Thyroid gland (tissue), 4 donors: ENCODE results near the gene CROCC2.

Source experiments
- CTCF ChIP-seq, 6 experiments: fragments of 200-600 bp in 3 of 6; fragments of 450-650 bp in 3 of 6; sonication (generic) in 3 of 6; IDR thresholded peaks; one replicate each; pipeline ENCODE4 v1.5.1; 2016 to 2019; ENCODE audit warnings: antibody characterized with exemption in 6 of 6, mild to moderate bottlenecking in 2 of 6, inconsistent platforms in 1 of 6, moderate library complexity in 1 of 6
- POLR2A ChIP-seq, 2 donors: fragments of 450-650 bp; IDR thresholded peaks; one replicate each; pipeline ENCODE4 v1.6.1; 2017; ENCODE audit warnings: antibody characterized with exemption in 2 of 2, mild to moderate bottlenecking in 2 of 2, moderate library complexity in 1 of 2

- TF ChIP-seq CTCF (IDR thresholded peaks at IDR 0.05): no peak
- no peak for TF ChIP-seq POLR2A (IDR thresholded peaks at IDR 0.05)
Measured at GRCh38 chr2:240970816-240971215, 64.7 kb downstream of the CROCC2 start.
